ENCODE results near the gene PITPNM1. TPM values are rescaled to one million over a fixed set of nuclear protein-coding genes. Genes with fewer than 3 reads are reported as not detected.

The PITPNM1 gene
- total RNA-seq, 1 donor from 2014 or later = 71.5 TPM

GRCh38 chr11:67492801-67493547, 12.2 kb downstream of the PITPNM1 start:
- FAIRE-seq = no peak
- no peak overlapping the region for H3K4me3 Mint-ChIP-seq (ENCODE audit: unreplicated experiment)
- no peaks in the 10 kb centered on the region for H3K27me3 ChIP-seq (ENCODE audit: insufficient read depth, low read length)

GRCh38 chr11:67492069-67492727, 13.0 kb downstream of the PITPNM1 start:
- Histone ChIP-seq H3K9ac (ENCODE audit: low read length) (no peak overlapping the region), H3K27ac (ENCODE audit: low read depth, low read length) (no peak overlapping the region), H3K9me3 (ENCODE audit: insufficient read depth, low read depth, low read length) (no peaks in the 10 kb centered on the region), H2AFZ (ENCODE audit: low read depth, low read length) (no peak overlapping the region), H3K4me2 (ENCODE audit: low read length) (no peak overlapping the region), H3K4me1 (ENCODE audit: insufficient read depth, low read length) (no peaks in the 10 kb centered on the region), H3K27me3 (ENCODE audit: insufficient read depth, low read length) (no peaks in the 10 kb centered on the region), H3K4me3 (ENCODE audit: insufficient read depth, low read depth, low read length) (no peak overlapping the region), H4K20me1 (ENCODE audit: insufficient read depth, low read length) (peaks cover 13% of the 10 kb centered on the region), H3K79me2 (ENCODE audit: insufficient read depth, low read length) (no peaks in the 10 kb centered on the region), H3K36me3 (ENCODE audit: insufficient read depth, low read length) (peaks cover 5% of the 10 kb centered on the region)
- Mint-ChIP-seq H3K9me3 (ENCODE audit: unreplicated experiment) (no peaks in the 10 kb centered on the region), H3K4me1 (ENCODE audit: low read depth, unreplicated experiment) (peaks cover 2% of the 10 kb centered on the region), H3K4me3 (ENCODE audit: unreplicated experiment) (no peak overlapping the region), H3K27me3 (ENCODE audit: low read depth, unreplicated experiment) (no peaks in the 10 kb centered on the region), H3K27ac (ENCODE audit: unreplicated experiment) (no peak overlapping the region), H3K36me3 (ENCODE audit: low read depth, unreplicated experiment) (peaks cover 11% of the 10 kb centered on the region)
- FAIRE-seq (no peak), DNase-seq (ENCODE audit: low read depth) (no peak)
- TF ChIP-seq CTCF (IDR thresholded peaks at IDR 0.05; ENCODE audit: insufficient read depth, low read depth, low read length) (no peak), EZH2 (IDR thresholded peaks at IDR 0.05; ENCODE audit: insufficient read depth, low read length) (no peak)

More at GRCh38 chr11:67492801-67493547, 12.2 kb downstream of the PITPNM1 start:
- Mint-ChIP-seq H3K27me3 (ENCODE audit: low read depth, unreplicated experiment) (no peaks in the 10 kb centered on the region), H3K4me1 (ENCODE audit: low read depth, unreplicated experiment) (peaks cover 2% of the 10 kb centered on the region), H3K9me3 (ENCODE audit: unreplicated experiment) (no peaks in the 10 kb centered on the region), H3K36me3 (ENCODE audit: low read depth, unreplicated experiment) (peaks cover 6% of the 10 kb centered on the region), H3K27ac (ENCODE audit: unreplicated experiment) (no peak overlapping the region)
- Histone ChIP-seq H3K9ac (ENCODE audit: low read length) (no peak overlapping the region), H3K27ac (ENCODE audit: low read depth, low read length) (no peak overlapping the region), H3K79me2 (ENCODE audit: insufficient read depth, low read length) (no peaks in the 10 kb centered on the region), H2AFZ (ENCODE audit: low read depth, low read length) (no peak overlapping the region), H3K4me3 (ENCODE audit: insufficient read depth, low read depth, low read length) (no peak overlapping the region), H4K20me1 (ENCODE audit: insufficient read depth, low read length) (peaks cover 13% of the 10 kb centered on the region), H3K4me2 (ENCODE audit: low read length) (no peak overlapping the region), H3K4me1 (ENCODE audit: insufficient read depth, low read length) (no peaks in the 10 kb centered on the region), H3K36me3 (ENCODE audit: insufficient read depth, low read length) (peaks cover 5% of the 10 kb centered on the region), H3K9me3 (ENCODE audit: insufficient read depth, low read depth, low read length) (no peaks in the 10 kb centered on the region)
- no peak for DNase-seq (ENCODE audit: low read depth)
- TF ChIP-seq CTCF (IDR thresholded peaks at IDR 0.05; ENCODE audit: insufficient read depth, low read depth, low read length) = no peak
- TF ChIP-seq EZH2 (IDR thresholded peaks at IDR 0.05; ENCODE audit: insufficient read depth, low read length) = no peak

All from astrocyte (in vitro differentiated cells and primary cell).